Mononuclear cell (primary cell): ENCODE measurements around the gene ARHGAP11B. TPM values are rescaled to one million over a fixed set of nuclear protein-coding genes. Genes with fewer than 3 reads are reported as not detected.
"Not testable (repeated sequence)": the region's sequence is repeated elsewhere in the genome, so short reads cannot be mapped to it uniquely, and the experiment has no call there.

Experiments
- H3K27me3 ChIP-seq: 2 replicates; pipeline ENCODE4 v1.6.0; 2011; ENCODE audit warnings: low read length, control low read depth; ENCODE audit not compliant: insufficient read depth
- H3K4me1 ChIP-seq: 2 replicates; pipeline ENCODE4 v1.5.1; 2011; ENCODE audit warnings: mild to moderate bottlenecking, low read length, control low read depth; ENCODE audit not compliant: insufficient read depth
- H3K4me3 ChIP-seq: 2 replicates; pipeline ENCODE4 v1.5.1; 2011; ENCODE audit warnings: mild to moderate bottlenecking, low read length, moderate library complexity
- H3K9me3 ChIP-seq: 2 replicates; pipeline ENCODE4 v1.5.1; 2011; ENCODE audit warnings: low read depth, mild to moderate bottlenecking, control low read depth, low read length
- total RNA-seq: library from RNA; depleted of rRNA; stranded (reverse); fragments of >200 nt; gene quantifications from one replicate; pipeline ENCODE4 v1.2.3, GENCODE V29; 2012

Gene ARHGAP11B

GRCh38 chr15:30675891-30676290 lies 50.0 kb downstream of the ARHGAP11B start:
- not testable (repeated sequence) for H3K9me3 ChIP-seq, H3K4me3 ChIP-seq, H3K27me3 ChIP-seq

GRCh38 chr15:30680997-30681396 lies 55.1 kb downstream of the ARHGAP11B start:
- H3K9me3 ChIP-seq, H3K4me1 ChIP-seq, H3K4me3 ChIP-seq, H3K27me3 ChIP-seq: not testable (repeated sequence)

More at GRCh38 chr15:30675891-30676290, 50.0 kb downstream of the ARHGAP11B start:
- H3K4me1 ChIP-seq = not testable (repeated sequence)

GRCh38 chr15:30685709-30686285 lies 59.9 kb downstream of the ARHGAP11B start:
- not testable (repeated sequence) for H3K4me1 ChIP-seq, H3K27me3 ChIP-seq, H3K4me3 ChIP-seq, H3K9me3 ChIP-seq

GRCh38 chr15:30686651-30687050 lies 60.7 kb downstream of the ARHGAP11B start:
- not testable (repeated sequence) for H3K4me3 ChIP-seq, H3K9me3 ChIP-seq, H3K27me3 ChIP-seq, H3K4me1 ChIP-seq

Other genes starting within 250 kb of the ARHGAP11B start
- 5.1 TPM for gene CHRFAM7A, start 232.6 kb upstream of the ARHGAP11B start, total RNA-seq
- 2.2 TPM for gene GOLGA8R, start 211.9 kb upstream of the ARHGAP11B start, total RNA-seq
- gene GOLGA8Q, start 74.1 kb upstream of the ARHGAP11B start, total RNA-seq = 1.8 TPM
- 0.21 TPM for gene GOLGA8H, start 22.1 kb upstream of the ARHGAP11B start, total RNA-seq